Measurements from ENCODE around the gene EML4. TPM values are rescaled to one million over a fixed set of nuclear protein-coding genes. Genes with fewer than 3 reads are reported as not detected.
"Not testable (repeated sequence)": the region's sequence is repeated elsewhere in the genome, so short reads cannot be mapped to it uniquely, and the experiment has no call there.

Gene EML4
- total and polyA plus RNA-seq, 2 donors from 2014 or later = 13.0 to 53.6 TPM

DNA sequence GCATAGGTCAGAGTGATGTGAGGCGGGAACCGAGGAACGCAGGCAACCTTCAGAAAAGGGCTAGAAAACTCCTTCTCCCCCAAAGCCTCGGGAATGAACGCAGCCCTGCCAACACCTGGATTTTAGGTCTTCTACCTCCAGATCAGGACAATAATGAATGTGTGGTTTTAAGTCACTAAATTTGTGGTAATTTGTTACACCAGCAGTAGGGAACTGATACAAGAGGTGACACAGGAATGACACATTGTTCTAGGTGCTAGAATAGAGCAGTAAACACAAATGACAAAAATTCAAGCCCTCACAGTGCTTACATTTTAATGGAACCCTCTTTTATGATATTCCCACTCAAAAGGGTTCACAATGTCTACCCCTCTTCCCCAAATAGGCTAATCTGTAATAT lies 39.2 kb upstream of the EML4 start:
- Histone ChIP-seq H3K9ac (ENCODE audit: low read length in 3 of 3) (no peak overlapping the region), H3K9me3 (ENCODE audit: control insufficient read depth in 2 of 3, insufficient read depth in 1 of 3, low read length in 3 of 3) (no peaks in the 10 kb centered on the region), H3K27ac (ENCODE audit: low read depth in 2 of 2, low read length in 2 of 2) (no peak overlapping the region), H3K27me3 (ENCODE audit: control insufficient read depth, insufficient read depth, low read length) (no peaks in the 10 kb centered on the region), H3K4me3 (ENCODE audit: low read length in 3 of 3) (no peak overlapping the region), H3K4me1 (ENCODE audit: control insufficient read depth in 2 of 3, insufficient read depth in 2 of 3, low read depth in 1 of 3, low read length in 3 of 3) (peaks cover 3 to 31% (median 16%) of the 10 kb centered on the region in 3 donors), H3K36me3 (ENCODE audit: control insufficient read depth in 2 of 3, insufficient read depth in 3 of 3, low read length in 3 of 3) (no peaks in the 10 kb centered on the region)
- TF ChIP-seq, protein P1, sequence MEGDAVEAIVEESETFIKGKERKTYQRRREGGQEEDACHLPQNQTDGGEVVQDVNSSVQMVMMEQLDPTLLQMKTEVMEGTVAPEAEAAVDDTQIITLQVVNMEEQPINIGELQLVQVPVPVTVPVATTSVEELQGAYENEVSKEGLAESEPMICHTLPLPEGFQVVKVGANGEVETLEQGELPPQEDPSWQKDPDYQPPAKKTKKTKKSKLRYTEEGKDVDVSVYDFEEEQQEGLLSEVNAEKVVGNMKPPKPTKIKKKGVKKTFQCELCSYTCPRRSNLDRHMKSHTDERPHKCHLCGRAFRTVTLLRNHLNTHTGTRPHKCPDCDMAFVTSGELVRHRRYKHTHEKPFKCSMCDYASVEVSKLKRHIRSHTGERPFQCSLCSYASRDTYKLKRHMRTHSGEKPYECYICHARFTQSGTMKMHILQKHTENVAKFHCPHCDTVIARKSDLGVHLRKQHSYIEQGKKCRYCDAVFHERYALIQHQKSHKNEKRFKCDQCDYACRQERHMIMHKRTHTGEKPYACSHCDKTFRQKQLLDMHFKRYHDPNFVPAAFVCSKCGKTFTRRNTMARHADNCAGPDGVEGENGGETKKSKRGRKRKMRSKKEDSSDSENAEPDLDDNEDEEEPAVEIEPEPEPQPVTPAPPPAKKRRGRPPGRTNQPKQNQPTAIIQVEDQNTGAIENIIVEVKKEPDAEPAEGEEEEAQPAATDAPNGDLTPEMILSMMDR (IDR thresholded peaks at IDR 0.05; ENCODE audit: borderline replicate concordance, extremely low read depth, insufficient read depth) = no peak
- intact Hi-C loops (cut with DNase I) = no loop called here
- DNase-seq (no peak), FAIRE-seq (no peak)

- H3K27ac ChIP-seq (ENCODE audit: low read depth in 2 of 2, low read length in 2 of 2); H3K9me3 ChIP-seq (ENCODE audit: control insufficient read depth in 2 of 3, insufficient read depth in 1 of 3, low read length in 3 of 3); H3K4me3 ChIP-seq (ENCODE audit: low read length in 3 of 3); H3K27me3 ChIP-seq (ENCODE audit: control insufficient read depth, insufficient read depth, low read length); FAIRE-seq; intact Hi-C loops (cut with DNase I); H3K36me3 ChIP-seq (ENCODE audit: control insufficient read depth in 2 of 3, insufficient read depth in 3 of 3, low read length in 3 of 3); H3K9ac ChIP-seq (ENCODE audit: low read length in 3 of 3); DNase-seq: not testable (repeated sequence)
- H3K4me1 ChIP-seq (ENCODE audit: control insufficient read depth in 2 of 3, insufficient read depth in 2 of 3, low read depth in 1 of 3, low read length in 3 of 3) = peaks cover 3 to 29% (median 16%) of the 10 kb centered on the region in 3 donors
Observed at GRCh38 chr2:42130858-42131257, 38.3 kb upstream of the EML4 start.

GRCh38 chr2:42132191-42132965 lies 36.8 kb upstream of the EML4 start:
- H3K9ac ChIP-seq (ENCODE audit: low read length in 3 of 3) = no peak overlapping the region
- peak overlapping the region in 2 of 3 donors; percentile 17 to 42 for H3K4me3 ChIP-seq (ENCODE audit: low read length in 3 of 3)
- DNase-seq = peak in 2 of 5 donors; percentile 71 to 76
- H3K27me3 ChIP-seq (ENCODE audit: control insufficient read depth, insufficient read depth, low read length) = no peaks in the 10 kb centered on the region
- no peak for FAIRE-seq
- peak overlapping the region in 1 of 2 donors; percentile 73 for H3K27ac ChIP-seq (ENCODE audit: low read depth in 2 of 2, low read length in 2 of 2)
- TF ChIP-seq, protein P1 (IDR thresholded peaks at IDR 0.05; ENCODE audit: borderline replicate concordance, extremely low read depth, insufficient read depth) = no peak
- intact Hi-C loops (cut with DNase I) = no loop called here
- H3K4me1 ChIP-seq (ENCODE audit: control insufficient read depth in 2 of 3, insufficient read depth in 2 of 3, low read depth in 1 of 3, low read length in 3 of 3) = peaks cover 3 to 28% (median 16%) of the 10 kb centered on the region in 3 donors
- no peaks in the 10 kb centered on the region for H3K9me3 ChIP-seq (ENCODE audit: control insufficient read depth in 2 of 3, insufficient read depth in 1 of 3, low read length in 3 of 3)
- no peaks in the 10 kb centered on the region for H3K36me3 ChIP-seq (ENCODE audit: control insufficient read depth in 2 of 3, insufficient read depth in 3 of 3, low read length in 3 of 3)

GRCh38 chr2:42132966-42133641 lies 36.0 kb upstream of the EML4 start:
- DNase-seq = peak; percentile 90 to 96 (median 93)
- peak overlapping the region; percentile 17 to 43 (median 42) for H3K4me3 ChIP-seq (ENCODE audit: low read length in 3 of 3)
- FAIRE-seq = no peak
- H3K36me3 ChIP-seq (ENCODE audit: control insufficient read depth in 2 of 3, insufficient read depth in 3 of 3, low read length in 3 of 3) = no peaks in the 10 kb centered on the region
- TF ChIP-seq, protein P1 (IDR thresholded peaks at IDR 0.05; ENCODE audit: borderline replicate concordance, extremely low read depth, insufficient read depth) = no peak
- peaks cover 3 to 24% (median 16%) of the 10 kb centered on the region in 3 donors for H3K4me1 ChIP-seq (ENCODE audit: control insufficient read depth in 2 of 3, insufficient read depth in 2 of 3, low read depth in 1 of 3, low read length in 3 of 3)
- H3K27ac ChIP-seq (ENCODE audit: low read depth in 2 of 2, low read length in 2 of 2) = peak overlapping the region; percentile 73 to 77
- H3K27me3 ChIP-seq (ENCODE audit: control insufficient read depth, insufficient read depth, low read length) = no peaks in the 10 kb centered on the region
- no peak overlapping the region for H3K9ac ChIP-seq (ENCODE audit: low read length in 3 of 3)
- intact Hi-C loops (cut with DNase I) = no loop called here
- H3K9me3 ChIP-seq (ENCODE audit: control insufficient read depth in 2 of 3, insufficient read depth in 1 of 3, low read length in 3 of 3) = no peaks in the 10 kb centered on the region
